ENCODE results near the gene CDH10. TPM values are rescaled to one million over a fixed set of nuclear protein-coding genes. Genes with fewer than 3 reads are reported as not detected.

The CDH10 gene
- total and polyA plus RNA-seq, 2 donors (not counting 3 experiments of a cell fraction or from before 2014, with no cell fraction given) = 0.07 TPM; not detected in 1

GRCh38 chr5:24509943-24510342 is 134.8 kb downstream of the CDH10 start:
- Histone ChIP-seq H2AFZ (ENCODE audit: low read depth, low read length) (no peak overlapping the region), H3K4me3 (replicated peaks in 1 of 3; ENCODE audit: insufficient read depth in 1 of 3, low read depth in 1 of 3, low read length in 3 of 3) (no peak overlapping the region), H3K27ac (ENCODE audit: insufficient read depth, low read depth, low read length) (no peak overlapping the region), H3K79me2 (ENCODE audit: control insufficient read depth, insufficient read depth, low read length) (no peaks in the 10 kb centered on the region), H4K20me1 (replicated peaks; ENCODE audit: control insufficient read depth, extremely low read depth, insufficient read depth, low read length) (no peaks in the 10 kb centered on the region), H3K36me3 (ENCODE audit: control insufficient read depth in 2 of 2, extremely low read depth in 1 of 2, insufficient read depth in 2 of 2, low read length in 2 of 2) (no peaks in the 10 kb centered on the region), H3K4me1 (ENCODE audit: control insufficient read depth, extremely low read depth, insufficient read depth, low read length) (no peaks in the 10 kb centered on the region), H3K4me2 (ENCODE audit: insufficient read depth, low read length) (no peak overlapping the region), H3K27me3 (ENCODE audit: control insufficient read depth in 2 of 2, insufficient read depth in 2 of 2, low read length in 2 of 2) (no peaks in the 10 kb centered on the region), H3K9ac (replicated peaks; ENCODE audit: extremely low read depth, insufficient read depth, low read length) (no peak overlapping the region), H3K9me1 (replicated peaks; ENCODE audit: control insufficient read depth, extremely low read depth, insufficient read depth, low read length) (no peaks in the 10 kb centered on the region), H3K9me3 (replicated peaks; ENCODE audit: control insufficient read depth, insufficient read depth, low read length) (peaks cover 6% of the 10 kb centered on the region)
- TF ChIP-seq, protein P1, sequence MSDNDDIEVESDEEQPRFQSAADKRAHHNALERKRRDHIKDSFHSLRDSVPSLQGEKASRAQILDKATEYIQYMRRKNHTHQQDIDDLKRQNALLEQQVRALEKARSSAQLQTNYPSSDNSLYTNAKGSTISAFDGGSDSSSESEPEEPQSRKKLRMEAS (IDR thresholded peaks at IDR 0.05; ENCODE audit: insufficient read depth, insufficient read length) = no peak
- TF ChIP-seq EZH2 (IDR thresholded peaks at IDR 0.05; ENCODE audit: borderline replicate concordance, low read depth, low read length, severe bottlenecking) (no peak), MYC (IDR thresholded peaks at IDR 0.05; ENCODE audit: low read depth, low read length) (no peak), JUN (IDR thresholded peaks at IDR 0.05; ENCODE audit: borderline replicate concordance, insufficient read depth, insufficient read length, low read depth) (no peak), GATA2 (IDR thresholded peaks at IDR 0.05; ENCODE audit: insufficient read depth, insufficient read length, low read depth, low read length) (no peak), FOS (IDR thresholded peaks at IDR 0.05; ENCODE audit: borderline replicate concordance, insufficient read depth, low read length) (no peak), POLR2AphosphoS5 (IDR thresholded peaks at IDR 0.05; ENCODE audit: insufficient read depth, low read depth, low read length) (no peak), POLR2A (IDR thresholded peaks at IDR 0.05; ENCODE audit: low read depth, low read length) (no peak), CTCF (IDR thresholded peaks at IDR 0.05; ENCODE audit: extremely low read depth in 1 of 2, insufficient read depth in 1 of 2, low read depth in 1 of 2, low read length in 2 of 2) (no peak)
- FAIRE-seq (no peak), DNase-seq (ENCODE audit: low read depth, low spot score) (no peak)
- dilution Hi-C loops (cut with MboI; ENCODE audit: extremely low pct_ligation_motif_present, low sequenced_read_pairs) (no loop called here), intact Hi-C loops (cut with micrococcal nuclease) (no loop called here)
- no TSS peak for BruUV-seq (replicated peaks)
- ChIA-PET POLR2A (no interaction called here), CTCF (no interaction called here)
